ENCODE data around the gene ST7.
"Not testable (repeated sequence)": the region's sequence is repeated elsewhere in the genome, so short reads cannot be mapped to it uniquely, and the experiment has no call there.

The ST7 gene

GRCh38 chr7:117216436-117217069 lies 263.3 kb downstream of the ST7 start:
- DNase-seq (ENCODE audit: low read depth in 1 of 2, low spot score in 1 of 2), result no peak

- DNase-seq (ENCODE audit: low read depth in 1 of 2, low spot score in 1 of 2), result no peak
Observed at GRCh38 chr7:117217106-117218035, 264.1 kb downstream of the ST7 start.

- no peak for DNase-seq (ENCODE audit: low read depth in 1 of 2, low spot score in 1 of 2)
Observed at GRCh38 chr7:117218700-117219099, 265.4 kb downstream of the ST7 start.

GRCh38 chr7:117219485-117219884 lies 266.2 kb downstream of the ST7 start:
- DNase-seq (ENCODE audit: low read depth in 1 of 2, low spot score in 1 of 2), result no peak

GRCh38 chr7:117220836-117221235 lies 267.5 kb downstream of the ST7 start:
- no peak for DNase-seq (ENCODE audit: low read depth in 1 of 2, low spot score in 1 of 2)

GRCh38 chr7:117225536-117225935 lies 272.2 kb downstream of the ST7 start:
- no peak for DNase-seq (ENCODE audit: low read depth in 1 of 2, low spot score in 1 of 2)

- DNase-seq (ENCODE audit: low read depth in 1 of 2, low spot score in 1 of 2), result no peak
Observed at GRCh38 chr7:117227091-117227490, 273.8 kb downstream of the ST7 start.

- no peak for DNase-seq (ENCODE audit: low read depth in 1 of 2, low spot score in 1 of 2)
Observed at GRCh38 chr7:117229350-117229749, 276.0 kb downstream of the ST7 start.

- no peak for DNase-seq (ENCODE audit: low read depth in 1 of 2, low spot score in 1 of 2)
Observed at GRCh38 chr7:117230276-117231046, 277.2 kb downstream of the ST7 start.

- DNase-seq (ENCODE audit: low read depth in 1 of 2, low spot score in 1 of 2), result no peak
Observed at GRCh38 chr7:117231047-117231359, 277.7 kb downstream of the ST7 start.

GRCh38 chr7:117237646-117238045 lies 284.3 kb downstream of the ST7 start:
- no peak for DNase-seq (ENCODE audit: low read depth in 1 of 2, low spot score in 1 of 2)

GRCh38 chr7:117238472-117238871 lies 285.2 kb downstream of the ST7 start:
- DNase-seq (ENCODE audit: low read depth in 1 of 2, low spot score in 1 of 2), result no peak

GRCh38 chr7:117238937-117239336 lies 285.6 kb downstream of the ST7 start:
- DNase-seq (ENCODE audit: low read depth in 1 of 2, low spot score in 1 of 2), result no peak

- DNase-seq (ENCODE audit: low read depth in 1 of 2, low spot score in 1 of 2), result no peak
Observed at GRCh38 chr7:117241088-117241487, 287.8 kb downstream of the ST7 start.

GRCh38 chr7:117243390-117243789 lies 290.1 kb downstream of the ST7 start:
- no peak for DNase-seq (ENCODE audit: low read depth in 1 of 2, low spot score in 1 of 2)

GRCh38 chr7:117245703-117246102 lies 292.4 kb downstream of the ST7 start:
- DNase-seq (ENCODE audit: low read depth in 1 of 2, low spot score in 1 of 2), result not testable (repeated sequence)

GRCh38 chr7:117247809-117248208 lies 294.5 kb downstream of the ST7 start:
- DNase-seq (ENCODE audit: low read depth in 1 of 2, low spot score in 1 of 2), result no peak

GRCh38 chr7:117248829-117249228 lies 295.5 kb downstream of the ST7 start:
- no peak for DNase-seq (ENCODE audit: low read depth in 1 of 2, low spot score in 1 of 2)

- DNase-seq (ENCODE audit: low read depth in 1 of 2, low spot score in 1 of 2), result no peak
Observed at GRCh38 chr7:117249696-117250095, 296.4 kb downstream of the ST7 start.

- no peak for DNase-seq (ENCODE audit: low read depth in 1 of 2, low spot score in 1 of 2)
Observed at GRCh38 chr7:117250245-117250644, 296.9 kb downstream of the ST7 start.

- no peak for DNase-seq (ENCODE audit: low read depth in 1 of 2, low spot score in 1 of 2)
Observed at GRCh38 chr7:117250801-117251200, 297.5 kb downstream of the ST7 start.

GRCh38 chr7:117251687-117252086 lies 298.4 kb downstream of the ST7 start:
- no peak for DNase-seq (ENCODE audit: low read depth in 1 of 2, low spot score in 1 of 2)

Measured in stimulated activated CD4-positive, alpha-beta T cell treated with anti-CD3 and anti-CD28 coated beads, Interleukin-15, amount 100 ng/mL, for 1 hour (primary cell).